Thoracic aorta (tissue), 2 donors: Measurements from ENCODE around the gene PDGFC. TPM values are rescaled to one million over a fixed set of nuclear protein-coding genes. Genes with fewer than 3 reads are reported as not detected.
"Not testable (repeated sequence)": the region's sequence is repeated elsewhere in the genome, so short reads cannot be mapped to it uniquely, and the experiment has no call there.

Experiments used
- ATAC-seq: fragments of 150-250 bp; one replicate; pipeline ENCODE4 v1.8.0; 2017; ENCODE audit warnings: low read depth; ENCODE audit not compliant: insufficient number of reproducible peaks, low FRiP score
- DNase-seq: peaks from one replicate; pipeline ENCODE4 v3.0.0-alpha.2; 2020; ENCODE audit warnings: low spot score
- H3K27ac ChIP-seq, 2 donors: fragments of 200-600 bp; sonication (generic); 1 replicate in 1 of 2; 2 replicates in 1 of 2; pipeline ENCODE4 v1.5.1; 2016; ENCODE audit warnings: mild to moderate bottlenecking in 2 of 2, moderate library complexity in 2 of 2
- H3K27me3 ChIP-seq: fragments of 200-600 bp; sonication (generic); replicated peaks from 2 replicates; pipeline ENCODE4 v1.6.0; 2016; ENCODE audit warnings: mild to moderate bottlenecking; ENCODE audit not compliant: insufficient read depth
- H3K36me3 ChIP-seq: fragments of 200-600 bp; sonication (generic); one replicate; pipeline ENCODE4 v1.5.1; 2016
- H3K4me1 ChIP-seq, 2 donors: fragments of 200-600 bp; sonication (generic); 1 replicate in 1 of 2; 2 replicates in 1 of 2; pipeline versions ENCODE4 v1.5.1 to v1.6.0; 2016; ENCODE audit warnings: low read depth in 2 of 2, mild to moderate bottlenecking in 1 of 2; ENCODE audit not compliant: control insufficient read depth in 1 of 2
- H3K4me3 ChIP-seq: fragments of 200-600 bp; sonication (generic); 2 replicates; pipeline ENCODE4 v1.5.1; 2016; ENCODE audit warnings: mild to moderate bottlenecking
- H3K9me3 ChIP-seq: fragments of 200-600 bp; sonication (generic); 2 replicates; pipeline ENCODE4 v1.5.1; 2016
- CTCF ChIP-seq: fragments of 200-600 bp; sonication (generic); IDR thresholded peaks from one replicate; pipeline ENCODE4 v1.5.1; 2019; ENCODE audit warnings: antibody characterized with exemption
- total RNA-seq, 2 donors: library from RNA; depleted of rRNA; stranded (reverse); fragments of >200 nt; gene quantifications; one replicate each; pipeline versions ENCODE4 v1.1.0 to v1.2.3, GENCODE V29; 2016

The PDGFC gene
- total RNA-seq, 2 donors from 2014 or later: 31.4 to 32.8 TPM

GRCh38 chr4:156939801-156940200 is 31.8 kb downstream of the PDGFC start:
- no peaks in the 10 kb centered on the region for H3K36me3 ChIP-seq
- H3K4me1 ChIP-seq: peaks cover 31 to 59% of the 10 kb centered on the region in 2 donors
- H3K27ac ChIP-seq: peak overlapping the region; percentile 10 to 85
- no peak for DNase-seq
- no peaks in the 10 kb centered on the region for H3K9me3 ChIP-seq
- no peaks in the 10 kb centered on the region for H3K27me3 ChIP-seq
- no peak overlapping the region for H3K4me3 ChIP-seq
- TF ChIP-seq CTCF: no peak
- no peak for ATAC-seq

- no peak for DNase-seq
- Histone ChIP-seq H3K27me3 (no peaks in the 10 kb centered on the region), H3K9me3 (no peaks in the 10 kb centered on the region), H3K27ac (peak overlapping the region in 1 of 2 donors; percentile 85), H3K36me3 (no peaks in the 10 kb centered on the region), H3K4me1 (peaks cover 26 to 54% of the 10 kb centered on the region in 2 donors), H3K4me3 (no peak overlapping the region)
- ATAC-seq: no peak
- no peak for TF ChIP-seq CTCF
Measured at GRCh38 chr4:156939139-156939538, 32.5 kb downstream of the PDGFC start.

- Histone ChIP-seq H3K4me1 (peaks cover 4 to 31% of the 10 kb centered on the region in 2 donors), H3K4me3 (no peak overlapping the region), H3K27ac (no peak overlapping the region), H3K27me3 (no peaks in the 10 kb centered on the region), H3K36me3 (no peaks in the 10 kb centered on the region), H3K9me3 (no peaks in the 10 kb centered on the region)
- ATAC-seq (no peak), DNase-seq (no peak)
- TF ChIP-seq CTCF: no peak
Measured at GRCh38 chr4:156934259-156934635, 37.4 kb downstream of the PDGFC start.

- no peak for TF ChIP-seq CTCF
- no peak overlapping the region for H3K4me3 ChIP-seq
- H3K4me1 ChIP-seq: peaks cover 4 to 32% of the 10 kb centered on the region in 2 donors
- DNase-seq (no peak), ATAC-seq (no peak)
- no peaks in the 10 kb centered on the region for H3K9me3 ChIP-seq
- H3K27me3 ChIP-seq: no peaks in the 10 kb centered on the region
- H3K36me3 ChIP-seq: no peaks in the 10 kb centered on the region
- H3K27ac ChIP-seq: no peak overlapping the region
Measured at GRCh38 chr4:156933633-156934258, 37.9 kb downstream of the PDGFC start.

- not testable (repeated sequence) for H3K36me3 ChIP-seq, H3K27me3 ChIP-seq, H3K9me3 ChIP-seq, H3K27ac ChIP-seq, DNase-seq, H3K4me3 ChIP-seq, ATAC-seq
- H3K4me1 ChIP-seq: peaks cover 4 to 29% of the 10 kb centered on the region in 2 donors
Measured at GRCh38 chr4:156932360-156932759, 39.2 kb downstream of the PDGFC start.

GRCh38 chr4:156931267-156931666 is 40.3 kb downstream of the PDGFC start:
- TF ChIP-seq CTCF: no peak
- no peaks in the 10 kb centered on the region for H3K36me3 ChIP-seq
- peaks cover 4 to 25% of the 10 kb centered on the region in 2 donors for H3K4me1 ChIP-seq
- H3K9me3 ChIP-seq: no peaks in the 10 kb centered on the region
- ATAC-seq: no peak
- no peak overlapping the region for H3K27ac ChIP-seq
- H3K27me3 ChIP-seq: no peaks in the 10 kb centered on the region
- H3K4me3 ChIP-seq: no peak overlapping the region
- no peak for DNase-seq
